GM12878 (cell line): ENCODE results near the gene LCN12. TPM values are rescaled to one million over a fixed set of nuclear protein-coding genes. Genes with fewer than 3 reads are reported as not detected.

ENCODE experiments used
- ATAC-seq: fragments of 200-7000 bp; cut with Tn5 transposase; 3 replicates; pipeline ENCODE4 v1.9.1; 2020; ENCODE audit warnings: mild to moderate bottlenecking, moderate library complexity
- BruUV-seq: library from RNA; stranded (reverse); fragments of 400-500 nt; replicated peaks from 2 replicates; lab custom pipeline; 2021; lab: Mats Ljungman, UMichigan
- CTCF ChIA-PET: fragments of 300-600 bp; sonication (Branson Sonifier 250); formaldehyde crosslinking; extraction: SDS; loops from one replicate; lab custom pipeline; 2021; ENCODE audit warnings: inconsistent platforms; lab: Yijun Ruan, JAX
- POLR2A ChIA-PET: fragments of 350-600 bp; formaldehyde crosslinking; extraction: SDS; loops from one replicate; lab custom pipeline; 2021; ENCODE audit warnings: inconsistent platforms; lab: Charles Lee
- RAD21 ChIA-PET: fragments of 300-600 bp; sonication (Branson Sonifier 250); formaldehyde crosslinking; loops from one replicate; lab custom pipeline; 2023; ENCODE audit warnings: antibody characterized with exemption; ENCODE audit not compliant: unreplicated experiment; lab: Charles Lee
- SMC1A ChIA-PET: fragments of 300-600 bp; sonication (Branson Sonifier 250); formaldehyde crosslinking; loops from one replicate; lab custom pipeline; 2023; ENCODE audit not compliant: unreplicated experiment, uncharacterized antibody; lab: Charles Lee
- DNase-seq: peaks from one replicate; pipeline ENCODE4 v3.0.0-alpha.2; 2011; ENCODE audit warnings: low read depth, low spot score
- FAIRE-seq: peaks from 3 replicates; lab custom pipeline; 2011; peaks lifted over from hg19 to GRCh38; lab: Jason Lieb, UNC
- H2AFZ ChIP-seq: 2 replicates; pipeline ENCODE4 v1.6.0; 2011; ENCODE audit warnings: low read depth, low read length, control low read depth; ENCODE audit not compliant: control insufficient read depth
- H3K27ac ChIP-seq: 2 replicates; pipeline ENCODE4 v1.5.1; 2011; ENCODE audit warnings: control low read depth; ENCODE audit not compliant: control insufficient read depth, insufficient read depth
- H3K27me3 ChIP-seq, 2 experiments: replicated peaks in 1 of 2; 2 replicates each; pipeline versions ENCODE4 v1.6.0 to v1.6.1; 2011; ENCODE audit warnings: low read length in 1 of 2; ENCODE audit not compliant: control insufficient read depth in 2 of 2, insufficient read depth in 2 of 2
- H3K36me3 ChIP-seq, 2 experiments: 2 replicates each; pipeline ENCODE4 v1.5.1; 2011; ENCODE audit warnings: low read length in 1 of 2; ENCODE audit not compliant: control insufficient read depth in 2 of 2, insufficient read depth in 2 of 2
- H3K4me1 ChIP-seq: 2 replicates; pipeline ENCODE4 v1.6.1; 2011; ENCODE audit warnings: mild to moderate bottlenecking, low read length, moderate library complexity, mixed read lengths; ENCODE audit not compliant: control insufficient read depth, insufficient read depth
- H3K4me2 ChIP-seq: 2 replicates; pipeline ENCODE4 v1.6.0; 2011; ENCODE audit warnings: control low read depth; ENCODE audit not compliant: control insufficient read depth, insufficient read depth
- H3K4me3 ChIP-seq: fragments of 200-600 bp; sonication (generic); 2 replicates; pipeline ENCODE4 v1.5.1; 2016
- H3K79me2 ChIP-seq: 2 replicates; pipeline ENCODE4 v1.6.0; 2011; ENCODE audit warnings: low read length; ENCODE audit not compliant: control insufficient read depth, insufficient read depth
- H3K9ac ChIP-seq: 2 replicates; pipeline ENCODE4 v1.8.0; 2011; ENCODE audit warnings: low read length, control low read depth, mixed read lengths; ENCODE audit not compliant: control insufficient read depth, insufficient read depth
- H3K9me3 ChIP-seq: replicated peaks from 3 replicates; pipeline ENCODE4 v1.5.1; 2011; ENCODE audit warnings: mild to moderate bottlenecking, low read length; ENCODE audit not compliant: control insufficient read depth, insufficient read depth
- H4K20me1 ChIP-seq: 2 replicates; pipeline ENCODE4 v1.6.0; 2011; ENCODE audit not compliant: control insufficient read depth, insufficient read depth
- NFIC ChIP-seq: IDR thresholded peaks from 2 replicates; pipeline ENCODE4 v1.6.1; 2012; ENCODE audit warnings: low read depth, mild to moderate bottlenecking, inconsistent platforms, low read length, moderate library complexity
- POLR2A ChIP-seq: IDR thresholded peaks from 2 replicates; pipeline ENCODE4 v1.6.1; 2011; ENCODE audit warnings: low read depth, mild to moderate bottlenecking, low read length
- TCF7 ChIP-seq: IDR thresholded peaks from 2 replicates; pipeline ENCODE4 v1.6.1; 2014; ENCODE audit warnings: antibody characterized with exemption, borderline replicate concordance
- ZBED1 ChIP-seq: IDR thresholded peaks from 2 replicates; pipeline ENCODE4 v1.6.1; 2016; ENCODE audit warnings: borderline replicate concordance
- WGBS: methylation state at CpG from one replicate; pipeline ENCODE4 v1.1.6; 2016; ENCODE audit warnings: low lambda C conversion rate; ENCODE audit not compliant: insufficient replicate concordance, insufficient coverage; ENCODE audit errors: missing lambda C conversion rate; 5-methylcytosine and 5-hydroxymethylcytosine counted together
- in situ Hi-C: fragments of 300-500 bp; cut with MboI; formaldehyde crosslinking; loops from 9 replicates; pipeline ENCODE4 v1.14.3; 2018; ENCODE audit warnings: mixed read lengths
- intact Hi-C: fragments of 100-400 bp; cut with micrococcal nuclease; formaldehyde crosslinking; loops from one replicate; pipeline ENCODE4 v1.14.2; 2022; ENCODE audit not compliant: unreplicated experiment
- polyA plus RNA-seq, 11 experiments: library from polyadenylated mRNA; depleted of rRNA in 4 of 11; unstranded in 6 of 11; stranded (reverse) in 5 of 11; fragments of >200 nt; fragmentation: Nextera tagmentation in 4 of 11; fragmentation: Illumina TruSeq in 1 of 11; extraction: Ambion mirVana in 4 of 11; extraction: Trizol in 1 of 11; gene quantifications; 1 replicate in 1 of 11; 2 replicates in 10 of 11; pipeline versions ENCODE4 v1.2.1 to v1.2.3, GENCODE V29; 2011 to 2016; ENCODE audit warnings: inconsistent platforms in 2 of 11, missing spikeins in 2 of 11, low read depth in 1 of 11
- total RNA-seq, 4 experiments: library from RNA; depleted of rRNA in 3 of 4; stranded (reverse); fragments of >200 nt in 3 of 4; fragmentation: Illumina TruSeq in 1 of 4; extraction: Trizol in 1 of 4; gene quantifications; 2 replicates each; pipeline versions ENCODE4 v1.2.1 to v1.2.3, GENCODE V29; 2013 to 2021
- TF ChIP-seq, protein P1 (sequence below): IDR thresholded peaks from 2 replicates; pipeline ENCODE4 v1.6.1; 2012; ENCODE audit warnings: mild to moderate bottlenecking, low read depth, low read length

LCN12 gene
- total and polyA plus RNA-seq, 10 of the 15 experiments (the other 5 are each of a cell fraction or from before 2014, with no cell fraction given) = 0.06 to 0.64 (median 0.40) TPM; not detected in 3

DNA sequence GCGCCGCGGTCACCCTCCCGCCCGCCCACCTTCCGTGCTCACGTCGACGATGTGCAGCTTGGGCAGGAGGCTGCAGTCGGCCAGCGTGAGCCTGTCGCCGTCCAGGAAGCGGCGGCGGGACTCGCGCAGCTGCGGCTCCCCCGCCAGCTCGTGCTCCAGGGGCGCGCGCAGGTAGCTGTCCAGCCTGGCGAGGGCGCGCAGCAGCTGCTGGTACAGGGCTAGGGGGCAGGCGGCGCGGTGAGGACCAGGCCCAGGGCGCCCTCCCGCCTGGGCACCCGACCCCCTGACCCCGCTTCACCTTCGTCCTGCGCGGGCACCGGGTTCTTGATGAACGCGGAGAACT lies 42.8 kb downstream of the LCN12 start:
- peaks cover 38% of the 10 kb centered on the region for H3K4me1 ChIP-seq
- RAD21 ChIA-PET = no interaction called here
- no peaks in the 10 kb centered on the region; the same call in 2 of the 3 replicates for H3K9me3 ChIP-seq
- H3K9ac ChIP-seq = no peak overlapping the region
- no peak overlapping the region for H3K4me2 ChIP-seq
- no peak overlapping the region for H3K4me3 ChIP-seq
- 97% methylated on average over 13 of the region's 40 CpGs for WGBS
- no peaks in the 10 kb centered on the region for H4K20me1 ChIP-seq
- FAIRE-seq (no peak), DNase-seq (no peak), ATAC-seq (no peak)
- SMC1A ChIA-PET = no interaction called here
- H3K79me2 ChIP-seq = no peaks in the 10 kb centered on the region; the same call in 1 of the 2 replicates
- no peaks in the 10 kb centered on the region for H3K36me3 ChIP-seq
- no TSS peak for BruUV-seq
- CTCF ChIA-PET = no interaction called here
- intact Hi-C loops (no loop called here), in situ Hi-C loops (no loop called here)
- no peak overlapping the region for H3K27ac ChIP-seq
- TF ChIP-seq, protein P1, sequence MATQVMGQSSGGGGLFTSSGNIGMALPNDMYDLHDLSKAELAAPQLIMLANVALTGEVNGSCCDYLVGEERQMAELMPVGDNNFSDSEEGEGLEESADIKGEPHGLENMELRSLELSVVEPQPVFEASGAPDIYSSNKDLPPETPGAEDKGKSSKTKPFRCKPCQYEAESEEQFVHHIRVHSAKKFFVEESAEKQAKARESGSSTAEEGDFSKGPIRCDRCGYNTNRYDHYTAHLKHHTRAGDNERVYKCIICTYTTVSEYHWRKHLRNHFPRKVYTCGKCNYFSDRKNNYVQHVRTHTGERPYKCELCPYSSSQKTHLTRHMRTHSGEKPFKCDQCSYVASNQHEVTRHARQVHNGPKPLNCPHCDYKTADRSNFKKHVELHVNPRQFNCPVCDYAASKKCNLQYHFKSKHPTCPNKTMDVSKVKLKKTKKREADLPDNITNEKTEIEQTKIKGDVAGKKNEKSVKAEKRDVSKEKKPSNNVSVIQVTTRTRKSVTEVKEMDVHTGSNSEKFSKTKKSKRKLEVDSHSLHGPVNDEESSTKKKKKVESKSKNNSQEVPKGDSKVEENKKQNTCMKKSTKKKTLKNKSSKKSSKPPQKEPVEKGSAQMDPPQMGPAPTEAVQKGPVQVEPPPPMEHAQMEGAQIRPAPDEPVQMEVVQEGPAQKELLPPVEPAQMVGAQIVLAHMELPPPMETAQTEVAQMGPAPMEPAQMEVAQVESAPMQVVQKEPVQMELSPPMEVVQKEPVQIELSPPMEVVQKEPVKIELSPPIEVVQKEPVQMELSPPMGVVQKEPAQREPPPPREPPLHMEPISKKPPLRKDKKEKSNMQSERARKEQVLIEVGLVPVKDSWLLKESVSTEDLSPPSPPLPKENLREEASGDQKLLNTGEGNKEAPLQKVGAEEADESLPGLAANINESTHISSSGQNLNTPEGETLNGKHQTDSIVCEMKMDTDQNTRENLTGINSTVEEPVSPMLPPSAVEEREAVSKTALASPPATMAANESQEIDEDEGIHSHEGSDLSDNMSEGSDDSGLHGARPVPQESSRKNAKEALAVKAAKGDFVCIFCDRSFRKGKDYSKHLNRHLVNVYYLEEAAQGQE = no peak
- TF ChIP-seq NFIC = no peak
- no peak for TF ChIP-seq TCF7
- no peak for TF ChIP-seq ZBED1
- TF ChIP-seq POLR2A = no peak
- H2AFZ ChIP-seq = no peak overlapping the region
- H3K27me3 ChIP-seq = peaks cover 2 to 6% of the 10 kb centered on the region in 2 experiments; a peak in 3 of 4 replicates
- POLR2A ChIA-PET = no interaction called here
